ENCODE measurements around the gene KCTD17. TPM values are rescaled to one million over a fixed set of nuclear protein-coding genes. Genes with fewer than 3 reads are reported as not detected.

Gene KCTD17, protein sequence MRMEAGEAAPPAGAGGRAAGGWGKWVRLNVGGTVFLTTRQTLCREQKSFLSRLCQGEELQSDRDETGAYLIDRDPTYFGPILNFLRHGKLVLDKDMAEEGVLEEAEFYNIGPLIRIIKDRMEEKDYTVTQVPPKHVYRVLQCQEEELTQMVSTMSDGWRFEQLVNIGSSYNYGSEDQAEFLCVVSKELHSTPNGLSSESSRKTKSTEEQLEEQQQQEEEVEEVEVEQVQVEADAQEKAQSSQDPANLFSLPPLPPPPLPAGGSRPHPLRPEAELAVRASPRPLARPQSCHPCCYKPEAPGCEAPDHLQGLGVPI
- total RNA-seq = 21.7 and 27.6 TPM in 2 replicates

DNA sequence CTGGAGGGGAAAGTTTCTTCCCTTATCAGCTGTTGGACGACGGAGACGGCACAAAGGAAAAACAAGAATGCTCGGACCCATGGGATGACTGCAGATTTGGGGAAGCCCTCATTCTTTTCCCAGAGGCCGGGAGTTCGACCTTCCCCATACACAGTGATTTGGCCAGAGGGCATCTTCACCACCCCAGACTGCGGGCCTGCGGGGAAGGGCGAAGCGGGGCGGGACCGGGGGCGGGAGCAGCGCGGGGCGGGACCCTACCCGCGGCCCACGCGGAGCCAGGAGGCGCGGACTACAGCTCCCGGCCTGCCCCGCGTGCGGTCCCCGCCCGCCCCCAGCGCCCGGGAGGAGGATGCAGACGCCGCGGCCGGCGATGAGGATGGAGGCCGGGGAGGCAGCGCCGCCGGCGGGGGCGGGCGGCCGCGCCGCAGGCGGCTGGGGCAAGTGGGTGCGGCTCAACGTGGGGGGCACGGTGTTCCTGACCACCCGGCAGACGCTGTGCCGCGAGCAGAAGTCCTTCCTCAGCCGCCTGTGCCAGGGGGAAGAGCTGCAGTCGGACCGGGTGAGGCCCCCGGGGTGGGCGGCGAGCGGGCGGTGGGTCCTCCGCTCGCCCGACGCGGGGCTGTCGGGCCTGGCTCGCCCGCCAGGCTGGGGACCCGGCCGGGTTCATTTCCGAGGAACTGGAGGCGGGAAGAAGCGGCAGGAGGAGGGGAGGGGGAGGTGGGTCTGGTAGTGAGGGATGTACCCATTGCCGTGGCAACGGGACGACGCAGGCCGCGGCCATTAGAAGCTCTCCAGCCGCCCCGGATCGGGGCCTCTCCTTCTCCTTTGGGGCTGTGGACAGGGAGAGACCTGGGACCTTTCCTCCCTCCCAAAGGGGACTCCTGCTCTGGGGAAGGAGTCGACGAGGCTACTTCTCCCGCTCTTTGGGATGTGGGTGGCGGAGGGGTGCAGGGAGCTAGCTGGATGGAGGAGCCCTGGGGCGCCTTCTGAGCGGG, at the start of gene KCTD17:
Gene KCTD17 (plus strand): TSS at position 352 of the 995 bp plus-strand sequence. CDS start 19 bp downstream, at position 371.

DNA sequence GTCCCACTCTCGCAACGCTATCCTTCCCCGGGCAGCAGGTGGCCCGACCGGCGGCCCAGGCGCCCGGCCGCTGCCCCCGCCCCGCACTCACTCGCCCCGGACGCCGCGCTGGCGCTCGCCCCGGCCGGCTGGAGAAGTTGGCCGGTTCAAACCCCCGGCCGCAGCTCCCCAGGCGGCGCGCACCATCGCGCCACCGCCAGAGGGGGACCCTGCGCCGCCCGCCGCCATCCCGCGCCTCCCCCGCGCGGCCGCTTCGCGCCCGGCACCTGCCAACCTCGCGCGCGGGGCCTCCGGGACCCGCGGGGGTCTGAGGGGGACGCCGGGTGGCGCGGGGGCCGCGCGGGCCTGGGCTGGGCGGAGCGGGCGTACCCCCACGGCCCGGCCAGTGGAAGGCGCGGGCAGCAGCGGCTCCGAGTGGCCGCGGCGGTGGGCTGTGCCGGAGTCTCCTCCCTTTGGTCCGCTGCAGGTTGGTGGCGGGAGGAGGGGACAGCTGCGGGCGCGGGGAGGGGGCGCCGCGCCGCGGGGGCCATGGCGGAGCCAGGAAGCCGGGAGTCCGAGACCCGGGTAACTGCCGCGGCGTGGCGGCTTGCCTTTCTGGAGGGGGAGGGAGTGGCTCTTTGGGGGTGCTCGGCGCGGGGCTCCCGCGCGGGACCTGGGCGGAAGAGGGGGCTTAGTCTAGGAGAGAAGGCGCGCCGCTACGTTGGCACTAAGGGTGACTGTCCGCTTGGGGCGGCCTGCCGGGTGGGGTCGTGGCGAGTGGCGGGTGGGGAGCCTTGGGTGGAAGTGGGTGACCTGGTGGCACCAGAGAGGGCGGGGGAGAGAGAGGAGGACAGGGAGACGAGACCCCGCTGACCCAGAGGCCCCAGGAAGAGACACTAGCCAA, 32.0 kb upstream of the KCTD17 start, which contains the start of the genes MPST and TST:
Gene MPST (plus strand): TSS at position 434 of the 883 bp plus-strand sequence. CDS start 95 bp downstream, at position 529.
Gene TST (minus strand): TSS at position 139 of the 883 bp plus-strand sequence. CDS start 715 bp downstream, outside the sequence.

DNA sequence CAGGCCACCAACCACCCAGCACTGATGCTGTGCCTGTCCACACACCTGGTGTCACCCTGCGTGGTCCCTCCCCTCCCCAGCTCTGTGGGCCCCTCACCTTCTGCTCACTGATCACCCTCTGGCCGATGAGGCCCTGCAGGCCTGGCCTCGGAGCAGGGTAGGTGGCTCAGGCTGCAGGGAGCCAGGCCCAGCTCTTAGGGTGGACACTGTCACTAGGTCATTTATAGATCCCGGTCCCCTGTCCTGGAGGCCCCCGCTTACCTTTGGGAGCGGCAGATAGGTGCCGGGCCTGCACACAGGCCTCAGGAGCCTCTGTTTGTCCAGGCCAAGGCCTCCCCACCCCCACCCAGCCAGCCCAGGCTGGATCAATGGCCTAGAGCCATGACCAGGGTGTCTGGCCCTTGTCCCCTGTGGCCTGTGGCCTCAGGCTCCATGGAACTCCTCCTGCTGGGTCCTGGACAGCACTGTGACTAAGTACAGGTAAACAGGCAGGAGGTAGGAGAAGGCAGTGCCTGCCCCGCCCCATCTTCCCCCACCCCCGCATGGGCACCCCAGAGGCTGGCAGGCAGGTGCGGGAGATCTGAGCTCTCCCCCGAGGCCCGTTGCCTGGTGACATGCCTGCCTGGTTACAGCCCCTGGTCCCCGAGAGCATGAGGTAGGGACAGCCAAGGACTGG, 57.8 kb downstream of the KCTD17 start, which contains the start of gene TMPRSS6:
Gene TMPRSS6 (minus strand): TSS at position 472 of the 676 bp plus-strand sequence. CDS start 6,296 bp downstream, outside the sequence.

Small RNA genes lying within 50 kb of the gene (small RNA-seq; reads per million reads assigned to genes)
- not detected for gene RF00019

Other genes with a start within 250 kb of the KCTD17 start
- gene PVALB, start 234.7 kb upstream of the KCTD17 start, total RNA-seq = not detected in 2 replicates
- not detected in 2 replicates for gene NCF4, start 190.7 kb upstream of the KCTD17 start, total RNA-seq
- not detected in 2 replicates for gene CSF2RB, start 138.1 kb upstream of the KCTD17 start, total RNA-seq
- gene TST, start 32.3 kb upstream of the KCTD17 start, total RNA-seq = 26.5 and 26.8 TPM in 2 replicates
- gene MPST, start 32.0 kb upstream of the KCTD17 start, total RNA-seq = 48.5 and 66.1 TPM in 2 replicates
- not detected in 2 replicates for gene TMPRSS6, start 58.0 kb downstream of the KCTD17 start, total RNA-seq
- not detected in 2 replicates for gene IL2RB, start 98.2 kb downstream of the KCTD17 start, total RNA-seq
- 4.1 and 5.9 TPM in 2 replicates for gene C1QTNF6, start 136.5 kb downstream of the KCTD17 start, total RNA-seq
- not detected in 2 replicates for gene SSTR3, start 160.7 kb downstream of the KCTD17 start, total RNA-seq
- 7.0 and 16.6 TPM in 2 replicates for gene RAC2, start 192.5 kb downstream of the KCTD17 start, total RNA-seq
- gene CYTH4, start 230.8 kb downstream of the KCTD17 start, total RNA-seq = under 0.01 and 0.59 TPM in 2 replicates

All from subcutaneous preadipocyte (primary cell).